ENCODE results near the gene CADPS.

DNA sequence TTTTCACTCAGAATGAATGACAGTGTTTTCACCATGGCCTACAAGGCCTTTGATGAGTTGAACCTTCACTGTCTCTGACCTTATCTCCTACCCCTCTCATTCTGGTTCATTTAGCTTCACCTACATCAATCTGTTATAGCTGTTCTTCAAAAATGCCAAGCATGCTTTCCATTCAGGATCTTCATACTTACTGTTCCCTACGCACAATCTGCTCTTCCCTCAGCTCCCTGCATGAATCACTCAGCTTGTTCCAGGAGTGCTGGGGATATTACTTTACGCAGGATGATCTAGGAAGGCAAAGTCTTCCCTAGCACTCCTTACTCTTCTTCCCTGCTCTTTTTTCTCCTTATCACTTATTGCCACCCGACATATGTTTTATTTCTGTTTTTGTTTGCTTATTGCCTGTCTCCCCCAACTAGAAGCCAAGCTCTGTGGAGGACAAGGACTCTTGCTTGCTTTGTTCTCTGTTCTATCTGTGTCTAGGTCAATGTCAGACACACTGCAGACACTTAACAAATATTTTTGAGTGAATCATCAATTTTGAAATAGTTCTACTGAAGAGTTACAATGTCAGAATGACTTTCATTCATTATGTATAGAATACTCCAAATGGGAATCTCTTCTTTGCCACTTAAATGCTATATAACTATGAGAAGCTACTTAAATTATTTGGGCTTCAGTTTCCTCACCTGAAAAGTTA is 263.5 kb downstream of the CADPS start:
- TF ChIP-seq, protein P1, sequence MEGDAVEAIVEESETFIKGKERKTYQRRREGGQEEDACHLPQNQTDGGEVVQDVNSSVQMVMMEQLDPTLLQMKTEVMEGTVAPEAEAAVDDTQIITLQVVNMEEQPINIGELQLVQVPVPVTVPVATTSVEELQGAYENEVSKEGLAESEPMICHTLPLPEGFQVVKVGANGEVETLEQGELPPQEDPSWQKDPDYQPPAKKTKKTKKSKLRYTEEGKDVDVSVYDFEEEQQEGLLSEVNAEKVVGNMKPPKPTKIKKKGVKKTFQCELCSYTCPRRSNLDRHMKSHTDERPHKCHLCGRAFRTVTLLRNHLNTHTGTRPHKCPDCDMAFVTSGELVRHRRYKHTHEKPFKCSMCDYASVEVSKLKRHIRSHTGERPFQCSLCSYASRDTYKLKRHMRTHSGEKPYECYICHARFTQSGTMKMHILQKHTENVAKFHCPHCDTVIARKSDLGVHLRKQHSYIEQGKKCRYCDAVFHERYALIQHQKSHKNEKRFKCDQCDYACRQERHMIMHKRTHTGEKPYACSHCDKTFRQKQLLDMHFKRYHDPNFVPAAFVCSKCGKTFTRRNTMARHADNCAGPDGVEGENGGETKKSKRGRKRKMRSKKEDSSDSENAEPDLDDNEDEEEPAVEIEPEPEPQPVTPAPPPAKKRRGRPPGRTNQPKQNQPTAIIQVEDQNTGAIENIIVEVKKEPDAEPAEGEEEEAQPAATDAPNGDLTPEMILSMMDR (IDR thresholded peaks at IDR 0.05; ENCODE audit: low read length), result no peak
- TF ChIP-seq EZH2 (IDR thresholded peaks at IDR 0.05; ENCODE audit: borderline replicate concordance, low read length), result no peak

Data from OCI-LY1 (cell line).